GM19239 (cell line): ENCODE measurements around the gene HK3.
A peak's percentile ranks its signal among the peaks of the same experiment; 100 is the strongest.

ENCODE experiments used
- DNase-seq: peaks from one replicate; pipeline ENCODE4 v3.0.0; 2011; ENCODE audit warnings: low spot score; ENCODE audit not compliant: insufficient read length
- FAIRE-seq: peaks from 2 replicates; lab custom pipeline; 2011; peaks lifted over from hg19 to GRCh38; lab: Jason Lieb, UNC

Gene HK3

GRCh38 chr5:176899296-176899891 lies at the start of gene HK3:
Gene HK3 (minus strand): TSS chr5:176899346. CDS start chr5:176896159, 3,187 bp downstream.
- FAIRE-seq, result no peak

GRCh38 chr5:176948458-176948857 lies 49.3 kb upstream of the HK3 start:
- FAIRE-seq (no peak), DNase-seq (no peak)

More at GRCh38 chr5:176899296-176899891, at the start of gene HK3:
- DNase-seq, result no peak

- FAIRE-seq, result no peak
- no peak for DNase-seq
These were observed 48.7 kb upstream of the HK3 start for GRCh38 chr5:176947847-176948246.

GRCh38 chr5:176944268-176944667 lies 45.1 kb upstream of the HK3 start:
- peak; percentile 28 for FAIRE-seq
- no peak for DNase-seq

- peak; percentile 60 for FAIRE-seq
- no peak for DNase-seq
These were observed 44.7 kb upstream of the HK3 start for GRCh38 chr5:176943816-176944215.

GRCh38 chr5:176941951-176942350 lies 42.8 kb upstream of the HK3 start:
- DNase-seq (no peak), FAIRE-seq (no peak)

- FAIRE-seq (no peak), DNase-seq (no peak)
These were observed 39.3 kb upstream of the HK3 start for GRCh38 chr5:176938472-176938871.

GRCh38 chr5:176935017-176935416 lies 35.9 kb upstream of the HK3 start:
- no peak for FAIRE-seq

GRCh38 chr5:176934309-176934930 lies 35.3 kb upstream of the HK3 start:
- DNase-seq, result no peak

More at GRCh38 chr5:176935017-176935416, 35.9 kb upstream of the HK3 start:
- DNase-seq, result no peak

GRCh38 chr5:176929654-176930053 lies 30.5 kb upstream of the HK3 start:
- DNase-seq, result no peak
- FAIRE-seq, result peak; percentile 54

More at GRCh38 chr5:176934309-176934930, 35.3 kb upstream of the HK3 start:
- FAIRE-seq, result peak; percentile 59

GRCh38 chr5:176927562-176927961 lies 28.4 kb upstream of the HK3 start:
- FAIRE-seq, result no peak
- DNase-seq, result no peak

- DNase-seq, result no peak
- FAIRE-seq, result no peak
These were observed 23.7 kb upstream of the HK3 start for GRCh38 chr5:176922817-176923216.

GRCh38 chr5:176921714-176922113 lies 22.6 kb upstream of the HK3 start:
- no peak for FAIRE-seq
- no peak for DNase-seq

- no peak for FAIRE-seq
These were observed 19.5 kb upstream of the HK3 start for GRCh38 chr5:176918613-176919012.

GRCh38 chr5:176916337-176916736 lies 17.2 kb upstream of the HK3 start:
- no peak for FAIRE-seq

More at GRCh38 chr5:176918613-176919012, 19.5 kb upstream of the HK3 start:
- no peak for DNase-seq

GRCh38 chr5:176915906-176916305 lies 16.8 kb upstream of the HK3 start:
- no peak for DNase-seq
- no peak for FAIRE-seq

More at GRCh38 chr5:176916337-176916736, 17.2 kb upstream of the HK3 start:
- no peak for DNase-seq

- DNase-seq (no peak), FAIRE-seq (no peak)
These were observed 13.0 kb upstream of the HK3 start for GRCh38 chr5:176912115-176912514.

GRCh38 chr5:176908675-176909368 lies 9.7 kb upstream of the HK3 start:
- DNase-seq (no peak), FAIRE-seq (no peak)

GRCh38 chr5:176906796-176907195 lies 7.7 kb upstream of the HK3 start:
- DNase-seq (no peak), FAIRE-seq (no peak)

GRCh38 chr5:176906126-176906525 lies 7.0 kb upstream of the HK3 start:
- no peak for FAIRE-seq

GRCh38 chr5:176904276-176904675 lies 5.1 kb upstream of the HK3 start:
- DNase-seq (no peak), FAIRE-seq (no peak)

More at GRCh38 chr5:176906126-176906525, 7.0 kb upstream of the HK3 start:
- no peak for DNase-seq
